Nephron progenitor cell (in vitro differentiated cells): ENCODE measurements around the gene UBN1.
A peak's percentile ranks its signal among the peaks of the same experiment; 100 is the strongest.

ENCODE experiments used
- DNase-seq: peaks from one replicate; pipeline ENCODE4 v3.0.0; 2021
- H3K27ac Mint-ChIP-seq: 2 replicates; pipeline ENCODE4 v1.8.0; 2021; ENCODE audit warnings: mild to moderate bottlenecking, moderate library complexity, mixed read lengths
- H3K27me3 Mint-ChIP-seq: 2 replicates; pipeline ENCODE4 v1.8.0; 2021; ENCODE audit warnings: mild to moderate bottlenecking, low read depth, mixed read lengths; ENCODE audit not compliant: poor library complexity
- H3K36me3 Mint-ChIP-seq: 2 replicates; pipeline ENCODE4 v1.8.0; 2021; ENCODE audit warnings: low read depth, mixed read lengths
- H3K4me1 Mint-ChIP-seq: 2 replicates; pipeline ENCODE4 v1.8.0; 2021; ENCODE audit warnings: mixed read lengths
- H3K4me3 Mint-ChIP-seq: 2 replicates; pipeline ENCODE4 v1.8.0; 2021; ENCODE audit warnings: mild to moderate bottlenecking, moderate library complexity, mixed read lengths
- H3K9me3 Mint-ChIP-seq: 2 replicates; pipeline ENCODE4 v1.8.0; 2021; ENCODE audit warnings: mild to moderate bottlenecking, moderate library complexity, mixed read lengths
- TF ChIP-seq, protein P1 (sequence below): fragments of 200-600 bp; sonication (generic); IDR thresholded peaks from 2 replicates; pipeline ENCODE4 v1.5.0; 2021; ENCODE audit warnings: antibody characterized with exemption

Gene UBN1

DNA sequence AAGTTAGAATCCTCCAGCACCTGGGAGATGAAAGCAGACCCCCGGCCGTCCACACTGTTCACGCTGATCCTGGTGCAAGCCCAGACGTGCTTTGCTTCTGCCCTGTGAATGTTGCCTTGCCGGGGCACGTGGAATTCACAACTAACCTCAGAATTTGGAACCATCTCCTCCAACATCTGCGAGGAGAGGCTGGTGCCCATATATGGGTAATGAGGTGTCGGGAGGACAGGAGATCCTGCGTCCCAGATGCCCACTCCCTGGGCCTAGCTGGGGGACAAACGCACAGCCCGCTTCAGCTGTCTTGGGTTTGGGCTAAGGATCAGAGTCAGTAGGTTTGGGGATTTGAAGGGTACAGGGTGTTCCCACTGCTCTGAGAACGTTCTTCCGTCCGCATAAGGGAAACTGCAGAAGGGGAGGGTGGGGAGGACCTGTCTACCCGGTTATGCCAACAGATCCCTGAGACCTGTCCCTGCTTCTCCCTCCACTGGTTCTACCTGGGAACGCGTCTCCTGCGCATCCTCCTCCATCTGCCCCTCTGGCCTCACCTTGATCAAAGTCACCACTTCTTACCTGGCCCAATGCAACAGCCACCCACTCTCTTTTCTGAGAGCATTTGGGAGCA lies 75.6 kb downstream of the UBN1 start:
- H3K4me3 Mint-ChIP-seq = no peak overlapping the region
- no peak for DNase-seq

DNA sequence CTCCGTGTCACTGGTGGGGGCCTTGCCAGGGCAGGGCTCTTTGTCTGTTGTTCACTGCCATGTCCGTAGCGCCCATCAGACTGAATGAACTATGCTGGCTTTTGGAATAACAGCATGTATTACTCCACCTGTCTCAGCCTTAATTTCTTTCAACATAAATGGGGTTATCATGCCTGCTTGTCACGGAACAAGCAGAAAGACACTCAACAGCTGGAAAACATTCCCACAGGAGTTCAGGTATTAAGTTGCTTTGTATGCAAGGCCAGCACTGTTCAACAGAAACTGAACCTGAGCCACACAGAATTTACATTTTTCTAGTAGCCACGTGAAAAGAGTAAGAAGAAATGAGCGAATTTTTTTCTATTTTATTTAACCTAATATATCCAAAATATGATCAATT lies 76.6 kb downstream of the UBN1 start:
- Mint-ChIP-seq H3K4me3 (no peak overlapping the region), H3K36me3 (peaks cover 7% of the 10 kb centered on the region), H3K9me3 (peaks cover 22% of the 10 kb centered on the region), H3K4me1 (peaks cover 11% of the 10 kb centered on the region), H3K27me3 (peaks cover 6% of the 10 kb centered on the region), H3K27ac (no peak overlapping the region)
- TF ChIP-seq, protein P1, sequence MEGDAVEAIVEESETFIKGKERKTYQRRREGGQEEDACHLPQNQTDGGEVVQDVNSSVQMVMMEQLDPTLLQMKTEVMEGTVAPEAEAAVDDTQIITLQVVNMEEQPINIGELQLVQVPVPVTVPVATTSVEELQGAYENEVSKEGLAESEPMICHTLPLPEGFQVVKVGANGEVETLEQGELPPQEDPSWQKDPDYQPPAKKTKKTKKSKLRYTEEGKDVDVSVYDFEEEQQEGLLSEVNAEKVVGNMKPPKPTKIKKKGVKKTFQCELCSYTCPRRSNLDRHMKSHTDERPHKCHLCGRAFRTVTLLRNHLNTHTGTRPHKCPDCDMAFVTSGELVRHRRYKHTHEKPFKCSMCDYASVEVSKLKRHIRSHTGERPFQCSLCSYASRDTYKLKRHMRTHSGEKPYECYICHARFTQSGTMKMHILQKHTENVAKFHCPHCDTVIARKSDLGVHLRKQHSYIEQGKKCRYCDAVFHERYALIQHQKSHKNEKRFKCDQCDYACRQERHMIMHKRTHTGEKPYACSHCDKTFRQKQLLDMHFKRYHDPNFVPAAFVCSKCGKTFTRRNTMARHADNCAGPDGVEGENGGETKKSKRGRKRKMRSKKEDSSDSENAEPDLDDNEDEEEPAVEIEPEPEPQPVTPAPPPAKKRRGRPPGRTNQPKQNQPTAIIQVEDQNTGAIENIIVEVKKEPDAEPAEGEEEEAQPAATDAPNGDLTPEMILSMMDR = no peak
- DNase-seq = no peak

More for the DNA sequence above, 75.6 kb downstream of the UBN1 start:
- Mint-ChIP-seq H3K9me3 (peaks cover 22% of the 10 kb centered on the region), H3K27ac (no peak overlapping the region), H3K4me1 (peaks cover 11% of the 10 kb centered on the region), H3K36me3 (peaks cover 7% of the 10 kb centered on the region), H3K27me3 (peaks cover 6% of the 10 kb centered on the region)
- TF ChIP-seq, protein P1 = no peak

DNA sequence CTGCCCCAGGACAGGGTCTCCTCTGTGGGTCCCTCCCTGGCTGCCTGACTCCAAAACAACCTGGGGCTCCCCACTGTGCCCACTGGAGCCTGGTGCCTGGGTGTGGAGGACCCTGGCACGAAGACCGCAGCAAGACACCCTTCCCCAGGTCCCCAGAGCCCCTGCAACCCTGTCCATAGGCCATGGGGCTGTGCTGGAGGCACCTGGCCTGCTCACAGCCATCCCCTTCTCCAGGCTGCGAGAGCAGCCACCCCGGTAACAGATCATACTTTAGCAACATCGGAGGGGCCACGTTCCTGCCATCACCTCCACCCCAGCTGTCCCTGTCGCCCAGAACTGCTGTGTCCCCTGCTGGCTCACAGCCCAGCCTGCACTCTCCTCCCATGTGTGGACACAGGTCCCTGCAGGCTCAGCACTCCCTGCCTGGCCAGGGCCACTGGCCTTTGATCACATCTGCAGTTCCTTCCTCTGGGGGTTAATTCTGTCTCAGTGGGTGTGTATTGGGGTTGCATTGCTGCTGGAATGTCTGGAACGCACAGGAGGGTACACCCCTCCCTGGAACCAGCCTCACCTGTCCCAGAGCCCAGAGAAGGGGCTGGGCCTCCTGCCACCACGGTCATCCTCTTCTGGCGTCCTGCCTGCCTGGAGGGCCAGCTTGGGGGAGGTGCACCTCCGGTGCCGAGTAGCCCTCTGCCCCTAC lies 77.5 kb downstream of the UBN1 start:
- Mint-ChIP-seq H3K27ac (peak overlapping the region; percentile 33), H3K36me3 (peaks cover 7% of the 10 kb centered on the region), H3K27me3 (peaks cover 10% of the 10 kb centered on the region), H3K4me3 (no peak overlapping the region), H3K9me3 (peaks cover 22% of the 10 kb centered on the region), H3K4me1 (peaks cover 16% of the 10 kb centered on the region)
- TF ChIP-seq, protein P1 = no peak
- DNase-seq = no peak

DNA sequence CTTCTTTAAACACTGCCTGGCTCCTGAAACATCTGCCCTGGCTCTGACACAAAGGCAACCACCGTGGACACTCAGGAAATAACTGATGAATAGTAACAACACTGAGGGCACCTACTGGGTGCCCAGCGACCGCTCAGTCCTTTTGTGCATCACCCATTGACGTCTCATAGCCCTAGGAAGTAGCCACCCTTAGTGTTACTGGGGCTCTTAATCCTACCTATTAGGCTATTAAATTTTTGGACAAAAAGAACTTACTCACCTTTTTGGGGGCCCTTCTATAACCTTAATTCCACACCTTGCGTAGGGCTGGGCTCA lies 78.0 kb downstream of the UBN1 start:
- Mint-ChIP-seq H3K27ac (no peak overlapping the region), H3K27me3 (peaks cover 10% of the 10 kb centered on the region), H3K4me1 (peaks cover 16% of the 10 kb centered on the region), H3K4me3 (no peak overlapping the region), H3K9me3 (peaks cover 22% of the 10 kb centered on the region), H3K36me3 (peaks cover 7% of the 10 kb centered on the region)
- TF ChIP-seq, protein P1 = no peak
- DNase-seq = no peak

DNA sequence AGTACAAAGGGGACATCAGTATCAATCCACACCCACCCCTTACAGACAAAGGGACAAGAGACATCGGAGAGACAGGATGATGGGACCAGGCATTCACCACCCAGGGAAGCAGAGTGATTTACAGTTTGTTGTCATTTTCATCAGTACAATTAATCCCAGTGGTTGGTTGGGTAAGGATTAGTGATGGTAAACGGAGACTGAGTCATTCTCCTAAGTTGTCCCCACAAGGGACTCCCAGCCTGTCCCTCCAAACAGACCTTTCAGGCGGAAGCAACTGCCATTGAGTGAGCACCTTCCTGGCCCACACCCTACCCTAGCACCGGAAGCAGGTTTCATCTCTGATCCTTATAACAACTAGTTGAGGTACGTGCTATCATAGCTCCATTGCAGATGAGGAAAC lies 78.5 kb downstream of the UBN1 start:
- Mint-ChIP-seq H3K27ac (no peak overlapping the region), H3K36me3 (peaks cover 7% of the 10 kb centered on the region), H3K9me3 (peaks cover 22% of the 10 kb centered on the region), H3K27me3 (peaks cover 12% of the 10 kb centered on the region), H3K4me1 (peaks cover 16% of the 10 kb centered on the region), H3K4me3 (no peak overlapping the region)
- TF ChIP-seq, protein P1 = no peak
- DNase-seq = no peak

DNA sequence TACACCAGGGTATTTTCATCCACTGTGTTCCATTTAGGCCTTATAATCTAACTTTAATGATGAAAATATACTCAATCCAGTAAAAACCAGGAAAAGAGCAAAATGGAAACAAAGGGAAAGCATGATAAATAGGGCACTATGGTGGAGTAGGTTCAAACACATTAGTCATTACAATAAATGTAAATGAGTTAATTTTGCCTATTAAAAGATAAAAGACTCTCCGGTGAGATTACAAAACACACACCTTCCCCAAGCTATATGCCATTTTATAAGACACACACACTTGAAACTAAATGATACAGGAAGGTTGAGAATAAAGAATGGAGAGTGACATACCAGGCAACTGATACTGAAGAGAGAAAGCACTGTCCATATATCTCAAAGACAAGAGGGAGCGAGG lies 79.6 kb downstream of the UBN1 start:
- Mint-ChIP-seq H3K27ac (no peak overlapping the region), H3K27me3 (peaks cover 14% of the 10 kb centered on the region), H3K9me3 (peaks cover 22% of the 10 kb centered on the region), H3K4me1 (peaks cover 16% of the 10 kb centered on the region), H3K36me3 (peaks cover 7% of the 10 kb centered on the region), H3K4me3 (no peak overlapping the region)
- DNase-seq = no peak
- TF ChIP-seq, protein P1 = no peak
